Spleen (tissue), 11 donors: ENCODE measurements around the gene ARPC4. TPM values are rescaled to one million over a fixed set of nuclear protein-coding genes. Genes with fewer than 3 reads are reported as not detected.

Experiments used
- DNase-seq: peaks from one replicate; pipeline ENCODE4 v3.0.0-alpha.2; 2020
- H3K27ac ChIP-seq, 8 donors: fragments of 200-600 bp; sonication (generic) in 7 of 8; 1 replicate in 4 of 8; 2 replicates in 4 of 8; pipeline versions ENCODE4 v1.5.0 to v1.8.0; 2016 to 2021; ENCODE audit warnings: inconsistent platforms in 4 of 8, mild to moderate bottlenecking in 4 of 8, moderate library complexity in 1 of 8
- H3K27me3 ChIP-seq, 7 donors: fragments of 200-600 bp; sonication (generic) in 6 of 7; replicated peaks in 1 of 7; 1 replicate in 4 of 7; 2 replicates in 3 of 7; pipeline versions ENCODE4 v1.5.0 to v1.8.0; 2016 to 2021; ENCODE audit warnings: inconsistent platforms in 3 of 7, mild to moderate bottlenecking in 1 of 7
- H3K36me3 ChIP-seq, 6 donors: fragments of 200-600 bp; sonication (generic) in 5 of 6; 1 replicate in 4 of 6; 2 replicates in 2 of 6; pipeline versions ENCODE4 v1.5.0 to v1.8.0; 2016 to 2021; ENCODE audit warnings: inconsistent platforms in 2 of 6
- H3K4me1 ChIP-seq, 6 donors: fragments of 200-600 bp; sonication (generic) in 5 of 6; 1 replicate in 3 of 6; 2 replicates in 3 of 6; pipeline versions ENCODE4 v1.5.0 to v1.8.0; 2016 to 2021; ENCODE audit warnings: inconsistent platforms in 3 of 6
- H3K4me3 ChIP-seq, 8 donors: fragments of 200-600 bp; sonication (generic) in 7 of 8; 1 replicate in 4 of 8; 2 replicates in 4 of 8; pipeline versions ENCODE4 v1.5.0 to v1.8.0; 2016 to 2021; ENCODE audit warnings: inconsistent platforms in 4 of 8, mild to moderate bottlenecking in 4 of 8, moderate library complexity in 2 of 8
- H3K9me3 ChIP-seq, 8 donors: fragments of 200-600 bp; sonication (generic) in 7 of 8; 1 replicate in 4 of 8; 2 replicates in 4 of 8; pipeline versions ENCODE4 v1.5.0 to v1.8.0; 2016 to 2021; ENCODE audit warnings: inconsistent platforms in 4 of 8
- POLR2A ChIP-seq, 3 donors: fragments of 450-650 bp; IDR thresholded peaks; one replicate each; pipeline ENCODE4 v1.5.1; 2017; ENCODE audit warnings: antibody characterized with exemption in 3 of 3, mild to moderate bottlenecking in 1 of 3
- POLR2AphosphoS5 ChIP-seq, 3 donors: sonication (generic); formaldehyde crosslinking; IDR thresholded peaks; one replicate each; pipeline ENCODE4 v1.5.1; 2017; ENCODE audit warnings: antibody characterized with exemption in 3 of 3
- WGBS, 5 donors: extraction: QIAGEN DNeasy Blood & Tissue Kit in 3 of 5; methylation state at CpG; one replicate each; pipeline versions ENCODE4 v1.1.5 to v1.1.7; 2013 to 2018; 5-methylcytosine and 5-hydroxymethylcytosine counted together
- intact Hi-C: fragments of 100-400 bp; cut with DNase I; formaldehyde crosslinking; loops from one replicate; pipeline ENCODE4 v1.15.0; 2023; ENCODE audit warnings: low total_unique reads
- polyA plus RNA-seq, 3 donors: library from polyadenylated mRNA; stranded (reverse); fragments of 200-250 nt; gene quantifications; one replicate each; pipeline ENCODE4 v1.2.1, GENCODE V29; 2013
- total RNA-seq, 7 donors: library from RNA; depleted of rRNA in 3 of 7; stranded (reverse); fragments of >200 nt in 3 of 7; fragmentation: NEBNext Ultra II Directional in 4 of 7; extraction: Animal tissue kit (Norgen Biotek cat#: 25700) in 4 of 7; gene quantifications; one replicate each; pipeline versions ENCODE4 v1.1.0 to v1.2.1, GENCODE V29; 2016 to 2021
- TF ChIP-seq, protein P1 (sequence below), 11 experiments: fragments of 200-600 bp in 7 of 11; fragments of 450-650 bp in 4 of 11; sonication (generic) in 4 of 11; IDR thresholded peaks in 8 of 11; conservative IDR thresholded peaks in 3 of 11; 1 replicate in 7 of 11; 2 replicates in 4 of 11; pipeline versions ENCODE4 v1.4.0 to v1.8.0; 2016 to 2021; ENCODE audit warnings: antibody characterized with exemption in 11 of 11, inconsistent platforms in 4 of 11, mild to moderate bottlenecking in 1 of 11
- donor health status: healthy with polysubstance abuse.
- donor health status: DM: no; HTN: no; CAD: no; lungs with moderate emphysema.
- donor health status: DM: no; HTN: no; CAD: no.
- donor health status: Bipolar disorder and iron deficiency.
- donor health status: healthy.
- donor health status: DM: no; HTN: no; CAD: no.
- donor health status: DM: yes; HTN: yes; CAD: no.

ARPC4 gene
- total and polyA plus RNA-seq, 10 donors: 98.9 to 238 (median 185) TPM

DNA sequence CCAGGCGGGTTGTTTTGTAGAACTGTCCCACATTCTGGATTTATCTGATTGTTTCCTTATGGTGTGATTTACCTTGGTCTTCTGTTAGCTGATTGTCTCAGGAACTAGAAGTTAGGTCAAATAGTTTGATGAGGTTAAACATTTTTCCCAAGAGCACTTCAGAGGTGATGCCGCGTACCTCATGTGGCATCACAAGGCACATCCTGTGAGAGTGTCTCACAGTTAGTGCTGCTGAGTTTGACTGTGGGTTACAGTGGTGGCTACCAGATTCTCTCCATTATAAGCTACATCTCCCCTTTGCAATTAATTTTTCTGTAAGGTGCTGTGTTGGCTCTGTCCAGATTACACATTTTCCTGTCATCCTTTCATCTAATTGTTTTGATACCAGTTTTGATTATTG is 38.4 kb downstream of the ARPC4 start:
- Histone ChIP-seq H3K4me3 (no peak overlapping the region), H3K36me3 (peaks cover 0 to 97% (median 42%) of the 10 kb centered on the region in 6 donors), H3K4me1 (peaks cover 0 to 6% (median 0%) of the 10 kb centered on the region in 6 donors), H3K27ac (no peak overlapping the region), H3K9me3 (no peaks in the 10 kb centered on the region), H3K27me3 (no peaks in the 10 kb centered on the region)
- intact Hi-C loops: no loop called here
- TF ChIP-seq POLR2A (IDR thresholded peaks at IDR 0.05) (no peak), POLR2AphosphoS5 (IDR thresholded peaks at IDR 0.05) (no peak)
- TF ChIP-seq, protein P1, sequence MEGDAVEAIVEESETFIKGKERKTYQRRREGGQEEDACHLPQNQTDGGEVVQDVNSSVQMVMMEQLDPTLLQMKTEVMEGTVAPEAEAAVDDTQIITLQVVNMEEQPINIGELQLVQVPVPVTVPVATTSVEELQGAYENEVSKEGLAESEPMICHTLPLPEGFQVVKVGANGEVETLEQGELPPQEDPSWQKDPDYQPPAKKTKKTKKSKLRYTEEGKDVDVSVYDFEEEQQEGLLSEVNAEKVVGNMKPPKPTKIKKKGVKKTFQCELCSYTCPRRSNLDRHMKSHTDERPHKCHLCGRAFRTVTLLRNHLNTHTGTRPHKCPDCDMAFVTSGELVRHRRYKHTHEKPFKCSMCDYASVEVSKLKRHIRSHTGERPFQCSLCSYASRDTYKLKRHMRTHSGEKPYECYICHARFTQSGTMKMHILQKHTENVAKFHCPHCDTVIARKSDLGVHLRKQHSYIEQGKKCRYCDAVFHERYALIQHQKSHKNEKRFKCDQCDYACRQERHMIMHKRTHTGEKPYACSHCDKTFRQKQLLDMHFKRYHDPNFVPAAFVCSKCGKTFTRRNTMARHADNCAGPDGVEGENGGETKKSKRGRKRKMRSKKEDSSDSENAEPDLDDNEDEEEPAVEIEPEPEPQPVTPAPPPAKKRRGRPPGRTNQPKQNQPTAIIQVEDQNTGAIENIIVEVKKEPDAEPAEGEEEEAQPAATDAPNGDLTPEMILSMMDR (IDR thresholded peaks at IDR 0.05 in 8 of 11, conservative IDR thresholded peaks at IDR 0.05 in 3 of 11): no peak
- DNase-seq: no peak
- WGBS, 5 donors: 90 to 96% (median 94%) methylated on average over 3 of the region's 3 CpGs

DNA sequence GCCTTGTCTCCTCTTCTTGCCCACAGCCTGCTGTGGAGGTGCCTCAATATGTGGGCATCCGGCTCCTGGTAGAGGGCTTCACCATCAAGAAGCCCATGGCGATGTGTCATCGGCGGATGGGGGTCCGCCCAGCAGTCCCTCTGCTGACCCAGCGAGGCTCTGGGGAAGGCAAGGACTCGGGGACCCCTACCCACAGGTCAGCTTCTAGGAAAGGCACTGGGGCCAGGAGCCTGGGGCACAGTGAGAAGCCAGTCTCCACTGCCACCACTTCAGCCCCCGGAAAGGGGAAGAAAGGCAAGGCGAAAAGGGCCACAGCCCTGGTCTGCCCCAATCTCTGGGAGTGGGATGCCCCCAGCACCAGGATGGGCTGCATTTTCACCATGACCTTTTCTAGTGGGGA is 40.2 kb downstream of the ARPC4 start:
- Histone ChIP-seq H3K4me3 (no peak overlapping the region), H3K4me1 (peaks cover 0 to 10% (median 2%) of the 10 kb centered on the region in 6 donors), H3K36me3 (peaks cover 0 to 100% (median 44%) of the 10 kb centered on the region in 6 donors), H3K9me3 (no peaks in the 10 kb centered on the region), H3K27me3 (no peaks in the 10 kb centered on the region), H3K27ac (no peak overlapping the region)
- intact Hi-C loops: no loop called here
- WGBS, 5 donors: 86 to 98% (median 96%) methylated on average over 6 to 9 of the region's 9 CpGs
- no peak for DNase-seq
- TF ChIP-seq, protein P1 (IDR thresholded peaks at IDR 0.05 in 8 of 11, conservative IDR thresholded peaks at IDR 0.05 in 3 of 11): no peak
- no peak for TF ChIP-seq POLR2A (IDR thresholded peaks at IDR 0.05)
- peak in 1 of 3 donors; percentile 34 for TF ChIP-seq POLR2AphosphoS5 (IDR thresholded peaks at IDR 0.05)

DNA sequence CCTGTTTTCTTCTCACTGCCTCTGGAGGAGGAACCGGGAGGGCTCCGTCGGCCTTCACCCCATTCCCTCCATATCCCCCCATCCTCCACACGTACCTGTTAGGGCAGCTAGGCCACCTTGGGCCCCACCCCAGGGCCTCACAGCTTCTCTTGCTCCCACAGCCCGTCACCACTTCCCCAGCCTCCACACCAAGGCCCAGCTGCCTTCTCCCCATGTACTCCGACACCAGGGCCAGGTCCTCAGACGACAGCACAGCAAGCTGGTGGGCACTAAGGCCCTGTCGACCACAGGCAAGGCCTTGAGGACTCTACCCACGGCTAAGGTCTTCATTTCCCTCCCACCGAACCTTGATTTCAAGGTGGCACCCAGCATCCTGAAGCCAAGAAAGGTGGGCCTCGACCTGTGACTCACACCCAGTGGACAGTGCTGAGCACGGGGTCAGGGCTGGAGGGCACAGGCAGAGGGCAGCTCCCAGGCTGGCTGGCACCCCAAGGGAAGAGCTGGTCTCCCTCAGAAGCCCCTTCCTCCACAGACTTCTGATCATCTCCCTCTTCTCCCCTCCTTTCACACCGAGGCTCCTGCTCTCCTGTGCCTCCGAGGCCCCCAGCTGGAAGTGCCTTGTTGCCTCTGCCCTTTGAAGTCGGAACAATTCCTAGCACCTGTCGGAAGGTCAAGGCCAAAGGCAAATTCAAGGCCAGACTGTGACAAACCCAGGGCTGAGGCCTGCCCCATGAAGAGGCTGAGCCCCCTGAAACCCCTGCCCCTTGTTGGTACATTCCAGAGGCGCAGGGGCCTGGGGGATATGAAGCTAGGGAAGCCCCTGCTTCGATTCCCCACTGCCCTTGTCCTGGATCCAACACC is 41.9 kb downstream of the ARPC4 start:
- no peaks in the 10 kb centered on the region for H3K9me3 ChIP-seq
- WGBS, 5 donors: 73 to 91% (median 90%) methylated on average over 14 to 18 of the region's 18 CpGs
- TF ChIP-seq, protein P1 (IDR thresholded peaks at IDR 0.05 in 8 of 11, conservative IDR thresholded peaks at IDR 0.05 in 3 of 11): no peak
- TF ChIP-seq POLR2AphosphoS5 (IDR thresholded peaks at IDR 0.05): peak in 1 of 3 donors; percentile 50
- peaks cover 0 to 100% (median 48%) of the 10 kb centered on the region in 6 donors for H3K36me3 ChIP-seq
- intact Hi-C loops: no loop called here
- H3K27me3 ChIP-seq: no peaks in the 10 kb centered on the region
- no peak for DNase-seq
- no peak overlapping the region for H3K4me3 ChIP-seq
- peaks cover 0 to 15% (median 4%) of the 10 kb centered on the region in 6 donors for H3K4me1 ChIP-seq
- H3K27ac ChIP-seq: no peak overlapping the region
